ENCODE results near the gene STEAP1B.

- no peak for TF ChIP-seq CTCF (IDR thresholded peaks at IDR 0.05; ENCODE audit: poor library complexity)
- no peak for TF ChIP-seq EZH2 (IDR thresholded peaks at IDR 0.05; ENCODE audit: borderline replicate concordance)
These were observed 100.4 kb downstream of the STEAP1B start for GRCh38 chr7:22399546-22399945.

Data from hepatocyte (in vitro differentiated cells).